ENCODE data around the gene TMEM237.

- TF ChIP-seq, protein P1, sequence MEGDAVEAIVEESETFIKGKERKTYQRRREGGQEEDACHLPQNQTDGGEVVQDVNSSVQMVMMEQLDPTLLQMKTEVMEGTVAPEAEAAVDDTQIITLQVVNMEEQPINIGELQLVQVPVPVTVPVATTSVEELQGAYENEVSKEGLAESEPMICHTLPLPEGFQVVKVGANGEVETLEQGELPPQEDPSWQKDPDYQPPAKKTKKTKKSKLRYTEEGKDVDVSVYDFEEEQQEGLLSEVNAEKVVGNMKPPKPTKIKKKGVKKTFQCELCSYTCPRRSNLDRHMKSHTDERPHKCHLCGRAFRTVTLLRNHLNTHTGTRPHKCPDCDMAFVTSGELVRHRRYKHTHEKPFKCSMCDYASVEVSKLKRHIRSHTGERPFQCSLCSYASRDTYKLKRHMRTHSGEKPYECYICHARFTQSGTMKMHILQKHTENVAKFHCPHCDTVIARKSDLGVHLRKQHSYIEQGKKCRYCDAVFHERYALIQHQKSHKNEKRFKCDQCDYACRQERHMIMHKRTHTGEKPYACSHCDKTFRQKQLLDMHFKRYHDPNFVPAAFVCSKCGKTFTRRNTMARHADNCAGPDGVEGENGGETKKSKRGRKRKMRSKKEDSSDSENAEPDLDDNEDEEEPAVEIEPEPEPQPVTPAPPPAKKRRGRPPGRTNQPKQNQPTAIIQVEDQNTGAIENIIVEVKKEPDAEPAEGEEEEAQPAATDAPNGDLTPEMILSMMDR (IDR thresholded peaks at IDR 0.05), result no peak
- no peak for TF ChIP-seq POLR2A (IDR thresholded peaks at IDR 0.05)
Measured at GRCh38 chr2:201668402-201668910, 25.2 kb upstream of the TMEM237 start.
